ENCODE measurements around the gene DGKB.

DNA sequence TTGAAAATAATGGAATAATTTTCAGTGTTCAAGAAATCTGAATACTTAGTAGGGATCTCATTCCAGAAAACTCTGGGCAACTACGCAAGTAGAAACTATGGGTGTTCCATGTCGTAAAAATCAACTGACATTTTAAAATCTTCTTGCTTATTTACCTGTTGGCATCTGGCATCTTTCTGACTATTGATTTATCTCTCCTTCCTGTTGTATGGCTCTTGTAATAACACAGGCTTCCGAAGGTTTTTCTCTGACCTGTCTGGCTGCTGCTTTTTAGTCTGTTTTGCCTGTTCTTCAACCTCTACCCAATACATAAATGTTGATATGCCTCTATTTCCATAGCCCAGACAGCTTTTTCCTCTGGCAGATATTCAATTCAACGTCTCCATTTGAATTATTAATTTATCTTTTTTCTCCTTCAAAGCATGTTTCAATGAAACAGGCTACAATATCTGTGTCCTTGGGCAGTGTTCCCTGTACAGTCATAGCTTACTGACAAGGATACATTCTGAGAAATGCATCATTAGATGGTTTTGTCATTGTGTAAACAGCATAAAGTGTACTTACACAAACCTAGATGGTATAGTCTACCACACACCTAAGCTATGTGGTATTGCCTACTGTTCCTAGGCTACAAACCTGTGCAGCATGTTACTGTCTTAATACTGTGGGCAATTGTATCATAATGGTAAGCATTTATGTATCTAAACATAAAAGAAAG lies 807.2 kb downstream of the DGKB start:
- TF ChIP-seq POLR2A (IDR thresholded peaks at IDR 0.05) (no peak), POLR2AphosphoS5 (IDR thresholded peaks at IDR 0.05) (no peak)

Measured in stomach (tissue), 4 donors.